SW480 (cell line): ENCODE data around the gene UPK1B.

ENCODE experiments used
- DNase-seq: peaks from one replicate; pipeline ENCODE4 v3.0.0-alpha.2; 2016; ENCODE audit warnings: low spot score

UPK1B gene

GRCh38 chr3:119176778-119177177 lies 3.4 kb downstream of the UPK1B start:
- DNase-seq = no peak

- DNase-seq = no peak
Observed at GRCh38 chr3:119177321-119177720, 3.9 kb downstream of the UPK1B start.

GRCh38 chr3:119181765-119182164 lies 8.4 kb downstream of the UPK1B start:
- DNase-seq = peak; percentile 16

- DNase-seq = no peak
Observed at GRCh38 chr3:119184111-119184510, 10.7 kb downstream of the UPK1B start.

- no peak for DNase-seq
Observed at GRCh38 chr3:119184796-119185570, 11.6 kb downstream of the UPK1B start.

GRCh38 chr3:119187266-119187665 lies 13.9 kb downstream of the UPK1B start:
- no peak for DNase-seq

- DNase-seq = no peak
Observed at GRCh38 chr3:119191800-119192199, 18.4 kb downstream of the UPK1B start.

- no peak for DNase-seq
Observed at GRCh38 chr3:119194237-119195150, 21.1 kb downstream of the UPK1B start.

GRCh38 chr3:119195151-119195476 lies 21.7 kb downstream of the UPK1B start:
- DNase-seq = no peak

- no peak for DNase-seq
Observed at GRCh38 chr3:119195911-119196310, 22.5 kb downstream of the UPK1B start.

GRCh38 chr3:119205209-119205608 lies 31.8 kb downstream of the UPK1B start:
- no peak for DNase-seq

GRCh38 chr3:119205685-119206084 lies 32.3 kb downstream of the UPK1B start:
- no peak for DNase-seq

- DNase-seq = no peak
Observed at GRCh38 chr3:119206611-119207511, 33.5 kb downstream of the UPK1B start.

GRCh38 chr3:119207512-119207875 lies 34.1 kb downstream of the UPK1B start:
- DNase-seq = no peak

- no peak for DNase-seq
Observed at GRCh38 chr3:119211193-119211592, 37.8 kb downstream of the UPK1B start.

GRCh38 chr3:119211803-119212202 lies 38.4 kb downstream of the UPK1B start:
- DNase-seq = no peak

- no peak for DNase-seq
Observed at GRCh38 chr3:119219069-119219468, 45.7 kb downstream of the UPK1B start.

- no peak for DNase-seq
Observed at GRCh38 chr3:119220198-119220597, 46.8 kb downstream of the UPK1B start.

GRCh38 chr3:119220970-119221667 lies 47.7 kb downstream of the UPK1B start:
- DNase-seq = no peak

GRCh38 chr3:119221779-119222320 lies 48.5 kb downstream of the UPK1B start:
- DNase-seq = no peak

- no peak for DNase-seq
Observed at GRCh38 chr3:119222391-119222790, 49.0 kb downstream of the UPK1B start.
